ENCODE data around the gene ERMAP. TPM values are rescaled to one million over a fixed set of nuclear protein-coding genes. Genes with fewer than 3 reads are reported as not detected.
A peak's percentile ranks its signal among the peaks of the same experiment; 100 is the strongest.

ERMAP gene
- total RNA-seq, 4 donors from 2014 or later: 4.1 to 14.2 (median 8.3) TPM

DNA sequence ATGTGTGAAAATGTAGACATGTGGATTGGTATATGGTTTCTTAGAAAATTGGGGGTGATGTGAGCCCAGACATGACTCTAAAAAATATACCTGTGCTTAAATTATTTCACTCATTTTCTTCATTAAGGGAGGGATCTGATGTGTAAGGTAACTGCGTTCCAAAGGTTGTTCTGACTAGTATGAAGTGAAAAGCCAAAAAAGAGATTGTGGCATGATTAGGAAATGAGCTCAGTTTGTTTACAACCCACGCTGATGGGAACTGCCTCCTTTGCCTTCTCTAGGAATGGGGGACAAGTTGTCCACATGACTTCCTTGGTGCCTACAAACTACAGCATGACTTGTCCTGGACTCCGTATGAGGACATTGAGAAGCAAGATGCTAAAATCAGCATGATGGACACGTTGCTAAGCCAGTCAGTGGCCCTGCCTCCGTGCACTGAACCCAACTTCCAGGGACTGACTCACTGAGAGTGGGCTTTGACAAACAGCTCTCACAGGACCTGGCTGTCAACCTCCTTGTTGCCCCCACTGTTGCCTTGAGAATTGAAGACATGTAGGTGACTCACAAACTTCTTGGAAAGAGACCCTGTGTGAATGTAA is 41.9 kb upstream of the ERMAP start:
- DNase-seq (ENCODE audit: low spot score in 2 of 2): no peak
- no peak for TF ChIP-seq EP300 (IDR thresholded peaks at IDR 0.05)
- no peak for TF ChIP-seq POLR2A (IDR thresholded peaks at IDR 0.05)
- TF ChIP-seq, protein P1, sequence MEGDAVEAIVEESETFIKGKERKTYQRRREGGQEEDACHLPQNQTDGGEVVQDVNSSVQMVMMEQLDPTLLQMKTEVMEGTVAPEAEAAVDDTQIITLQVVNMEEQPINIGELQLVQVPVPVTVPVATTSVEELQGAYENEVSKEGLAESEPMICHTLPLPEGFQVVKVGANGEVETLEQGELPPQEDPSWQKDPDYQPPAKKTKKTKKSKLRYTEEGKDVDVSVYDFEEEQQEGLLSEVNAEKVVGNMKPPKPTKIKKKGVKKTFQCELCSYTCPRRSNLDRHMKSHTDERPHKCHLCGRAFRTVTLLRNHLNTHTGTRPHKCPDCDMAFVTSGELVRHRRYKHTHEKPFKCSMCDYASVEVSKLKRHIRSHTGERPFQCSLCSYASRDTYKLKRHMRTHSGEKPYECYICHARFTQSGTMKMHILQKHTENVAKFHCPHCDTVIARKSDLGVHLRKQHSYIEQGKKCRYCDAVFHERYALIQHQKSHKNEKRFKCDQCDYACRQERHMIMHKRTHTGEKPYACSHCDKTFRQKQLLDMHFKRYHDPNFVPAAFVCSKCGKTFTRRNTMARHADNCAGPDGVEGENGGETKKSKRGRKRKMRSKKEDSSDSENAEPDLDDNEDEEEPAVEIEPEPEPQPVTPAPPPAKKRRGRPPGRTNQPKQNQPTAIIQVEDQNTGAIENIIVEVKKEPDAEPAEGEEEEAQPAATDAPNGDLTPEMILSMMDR (IDR thresholded peaks at IDR 0.05): no peak
- peaks cover 0 to 14% (median 0%) of the 10 kb centered on the region in 4 donors for H3K4me1 ChIP-seq
- no peaks in the 10 kb centered on the region for H3K9me3 ChIP-seq
- WGBS, 2 donors: 74 to 83% methylated on average over 5 of the region's 5 CpGs
- H3K27ac ChIP-seq: no peak overlapping the region
- peaks cover 0 to 56% (median 16%) of the 10 kb centered on the region in 3 donors for H3K36me3 ChIP-seq
- H3K4me3 ChIP-seq: no peak overlapping the region
- no peaks in the 10 kb centered on the region for H3K27me3 ChIP-seq

DNA sequence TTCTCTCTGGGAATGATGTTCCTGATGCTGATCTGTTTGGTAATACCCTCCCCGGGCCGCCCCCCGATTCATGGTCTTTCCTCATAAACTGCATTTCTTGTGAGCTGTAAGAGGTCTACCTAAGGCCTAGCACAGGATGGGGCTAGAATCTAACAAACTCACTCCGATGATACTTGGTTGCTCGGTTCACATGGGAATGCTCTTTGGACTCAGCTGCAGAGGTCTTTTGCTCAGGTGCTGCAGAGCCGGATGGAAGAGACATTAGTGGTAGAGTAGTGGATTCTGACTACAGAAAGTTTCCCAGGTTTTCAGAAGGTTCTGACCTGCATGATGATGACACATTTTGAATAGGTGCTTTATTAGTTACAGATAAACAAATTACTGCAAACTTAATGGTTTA is 40.4 kb upstream of the ERMAP start:
- Histone ChIP-seq H3K9me3 (no peaks in the 10 kb centered on the region), H3K4me1 (peaks cover 0 to 3% (median 0%) of the 10 kb centered on the region in 4 donors), H3K36me3 (peaks cover 0 to 71% (median 16%) of the 10 kb centered on the region in 3 donors), H3K27ac (no peak overlapping the region), H3K27me3 (no peaks in the 10 kb centered on the region), H3K4me3 (no peak overlapping the region)
- TF ChIP-seq, protein P1 (IDR thresholded peaks at IDR 0.05): no peak
- TF ChIP-seq POLR2A (IDR thresholded peaks at IDR 0.05) (no peak), EP300 (IDR thresholded peaks at IDR 0.05) (no peak)
- DNase-seq (ENCODE audit: low spot score in 2 of 2): no peak
- 95 to 99% methylated on average over 6 of the region's 6 CpGs for WGBS, 2 donors

DNA sequence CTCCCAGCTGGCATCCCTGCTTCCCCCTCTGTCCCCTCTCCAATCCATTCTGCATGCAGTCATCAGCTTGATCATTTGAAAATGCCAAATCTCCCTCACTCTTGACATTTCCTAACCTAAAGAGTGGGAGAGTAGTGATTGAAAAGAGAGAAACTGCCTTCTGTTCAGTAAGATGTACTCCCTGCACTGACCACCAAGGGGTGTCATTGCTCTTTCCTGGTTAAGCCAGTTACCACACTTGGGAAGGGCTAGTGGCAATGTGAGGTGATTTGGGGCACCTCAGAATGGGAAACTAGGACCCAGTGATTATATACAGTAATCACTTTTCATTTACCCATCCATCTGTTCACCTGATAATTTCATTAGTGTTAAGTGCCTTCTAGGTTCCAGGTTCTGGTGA is 39.1 kb upstream of the ERMAP start:
- Histone ChIP-seq H3K4me1 (peaks cover 0 to 3% (median 0%) of the 10 kb centered on the region in 4 donors), H3K36me3 (peaks cover 0 to 79% (median 16%) of the 10 kb centered on the region in 3 donors), H3K27me3 (no peaks in the 10 kb centered on the region), H3K4me3 (no peak overlapping the region), H3K27ac (no peak overlapping the region), H3K9me3 (no peaks in the 10 kb centered on the region)
- TF ChIP-seq, protein P1 (IDR thresholded peaks at IDR 0.05): peak; percentile 26 to 72 (median 61)
- TF ChIP-seq POLR2A (IDR thresholded peaks at IDR 0.05): no peak
- TF ChIP-seq EP300 (IDR thresholded peaks at IDR 0.05): no peak
- peak in 1 of 2 donors; percentile 53 for DNase-seq (ENCODE audit: low spot score in 2 of 2)

DNA sequence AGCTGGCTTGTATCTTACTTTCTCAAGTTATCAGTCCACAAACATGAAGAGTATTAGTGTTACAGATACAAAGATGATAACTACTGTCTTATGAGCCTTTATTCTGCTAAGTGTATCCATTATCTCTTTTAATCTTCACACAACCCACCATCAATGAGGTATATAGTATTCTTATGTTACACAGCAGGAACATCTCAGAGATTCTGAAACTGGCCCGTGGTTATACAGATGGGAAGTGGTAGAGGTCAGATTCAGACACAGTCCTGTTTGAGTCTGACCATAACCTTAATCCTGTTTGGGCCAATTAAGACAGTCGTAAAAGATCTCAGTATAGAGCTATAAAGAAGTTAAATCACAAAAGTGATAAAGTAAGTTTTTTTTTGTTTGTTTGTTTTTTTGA is 37.2 kb upstream of the ERMAP start:
- peaks cover 0 to 65% (median 16%) of the 10 kb centered on the region in 3 donors for H3K36me3 ChIP-seq
- 74 to 78% methylated on average over 2 of the region's 2 CpGs for WGBS, 2 donors
- H3K9me3 ChIP-seq: no peaks in the 10 kb centered on the region
- no peak overlapping the region for H3K27ac ChIP-seq
- no peaks in the 10 kb centered on the region for H3K27me3 ChIP-seq
- H3K4me3 ChIP-seq: no peak overlapping the region
- H3K4me1 ChIP-seq: peaks cover 0 to 5% (median 1%) of the 10 kb centered on the region in 4 donors
- DNase-seq (ENCODE audit: low spot score in 2 of 2): no peak
- no peak for TF ChIP-seq POLR2A (IDR thresholded peaks at IDR 0.05)
- TF ChIP-seq, protein P1 (IDR thresholded peaks at IDR 0.05): no peak
- no peak for TF ChIP-seq EP300 (IDR thresholded peaks at IDR 0.05)

DNA sequence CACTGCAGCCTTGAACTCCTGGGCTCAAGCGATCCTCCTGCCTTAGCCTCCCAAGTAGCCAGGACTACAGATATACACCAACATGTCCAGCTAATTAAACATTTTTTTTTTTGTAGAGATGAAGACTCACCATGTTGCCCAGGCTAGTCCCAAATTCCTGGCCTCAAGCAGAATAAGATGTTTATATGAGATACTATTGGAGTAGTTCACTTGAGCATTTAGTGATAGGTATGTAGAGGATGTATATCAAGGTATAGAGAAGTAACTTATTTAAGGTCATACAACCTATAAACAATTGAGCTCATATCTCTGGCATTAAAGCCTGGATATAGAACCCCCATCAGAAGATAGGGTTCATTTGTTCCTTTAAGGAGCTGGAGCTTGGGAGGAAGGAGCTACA is 36.7 kb upstream of the ERMAP start:
- H3K4me1 ChIP-seq: peaks cover 0 to 10% (median 5%) of the 10 kb centered on the region in 4 donors
- no peak for DNase-seq (ENCODE audit: low spot score in 2 of 2)
- TF ChIP-seq EP300 (IDR thresholded peaks at IDR 0.05): no peak
- no peak for TF ChIP-seq POLR2A (IDR thresholded peaks at IDR 0.05)
- TF ChIP-seq, protein P1 (IDR thresholded peaks at IDR 0.05): no peak
- H3K36me3 ChIP-seq: peaks cover 0 to 61% (median 12%) of the 10 kb centered on the region in 3 donors
- H3K4me3 ChIP-seq: no peak overlapping the region
- WGBS, 2 donors: 93 to 100% methylated on average over 1 of the region's 1 CpG
- no peaks in the 10 kb centered on the region for H3K27me3 ChIP-seq
- H3K9me3 ChIP-seq: no peaks in the 10 kb centered on the region
- H3K27ac ChIP-seq: no peak overlapping the region

Data from tibial nerve (tissue), 4 donors.